ENCODE results near the gene SLC24A3.

Gene SLC24A3

GRCh38 chr20:19473216-19473921, 260.9 kb downstream of the SLC24A3 start:
- no peak for DNase-seq

DNA sequence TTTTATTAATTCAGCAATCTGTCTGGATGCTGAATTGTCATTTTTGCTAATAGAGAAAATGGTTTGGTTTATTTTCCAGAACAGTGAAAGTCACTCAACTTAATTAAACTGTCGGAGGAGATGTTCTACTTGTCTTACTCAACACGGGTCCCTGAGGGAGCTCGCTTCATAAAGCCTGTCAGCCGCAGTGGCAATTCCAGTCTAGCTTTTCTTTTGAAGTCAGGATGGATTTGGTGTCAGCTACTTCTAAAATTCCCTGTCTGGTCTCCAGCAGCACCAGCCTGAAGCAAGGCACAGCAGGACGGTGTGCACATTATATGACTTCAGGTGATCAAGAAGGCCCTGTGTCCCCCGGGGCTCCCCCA, 261.5 kb downstream of the SLC24A3 start:
- no peak for DNase-seq

- no peak for DNase-seq
These were observed 266.0 kb downstream of the SLC24A3 start for GRCh38 chr20:19478320-19478895.

GRCh38 chr20:19482726-19483125, 270.3 kb downstream of the SLC24A3 start:
- no peak for DNase-seq

DNA sequence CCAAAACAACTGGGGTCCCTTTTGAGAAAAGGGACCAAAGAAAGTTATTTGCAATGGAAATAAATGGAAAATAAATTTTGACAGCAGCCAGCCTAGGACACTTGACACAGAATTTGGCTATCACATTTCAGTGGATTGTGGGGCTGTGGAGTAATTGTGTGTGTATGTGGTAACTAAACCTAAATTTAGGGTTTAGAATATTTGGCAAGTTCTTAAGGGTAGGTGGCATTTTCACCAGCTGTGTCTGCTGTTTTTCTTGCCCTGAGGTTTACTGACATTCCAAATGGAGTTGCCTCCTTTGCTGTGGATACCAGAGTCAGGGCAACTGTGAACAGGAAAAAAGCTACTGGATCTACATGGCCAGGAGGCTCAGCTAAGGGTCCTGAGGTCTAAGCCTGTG, 270.9 kb downstream of the SLC24A3 start:
- no peak for DNase-seq

GRCh38 chr20:19486446-19486845, 274.0 kb downstream of the SLC24A3 start:
- no peak for DNase-seq

DNA sequence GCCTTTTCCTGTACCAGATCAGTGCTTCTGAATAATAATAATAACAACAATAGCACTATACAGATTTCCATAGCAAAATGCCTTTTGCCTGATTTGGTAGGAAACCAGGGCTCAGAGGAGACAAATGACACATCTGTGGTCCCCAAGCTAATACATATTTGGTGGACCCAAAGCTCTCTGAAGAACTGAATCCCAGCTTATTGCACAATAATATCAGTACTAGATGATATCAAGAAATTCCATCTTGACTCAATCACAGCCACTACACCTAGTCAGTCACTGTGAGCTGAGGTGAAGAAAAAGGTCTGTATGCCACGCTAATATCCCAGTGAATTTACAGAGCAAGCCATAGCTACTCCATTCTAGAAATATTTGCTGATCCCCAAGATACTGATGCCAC, 275.0 kb downstream of the SLC24A3 start:
- DNase-seq = no peak

- no peak for DNase-seq
These were observed 278.8 kb downstream of the SLC24A3 start for GRCh38 chr20:19491241-19491640.

DNA sequence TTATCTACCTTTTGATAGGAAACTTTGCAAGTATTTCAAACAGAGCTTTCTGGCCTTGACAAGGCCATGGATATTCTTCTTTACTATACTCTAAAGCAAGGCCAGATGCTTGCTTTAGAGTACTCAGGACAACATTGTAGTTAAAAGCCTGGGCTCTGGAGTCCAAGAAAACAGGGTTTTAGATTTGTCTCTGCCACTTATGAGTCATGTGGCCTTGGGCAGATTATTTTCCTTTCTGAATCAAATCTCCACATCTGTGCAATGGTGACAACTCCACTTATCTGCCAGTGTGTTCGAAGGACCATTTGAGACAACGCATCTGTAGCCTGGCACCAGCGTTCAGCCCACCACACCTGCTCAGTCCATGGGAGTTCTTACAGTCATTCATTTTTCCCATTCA, 279.7 kb downstream of the SLC24A3 start:
- DNase-seq = no peak

- no peak for DNase-seq
These were observed 280.4 kb downstream of the SLC24A3 start for GRCh38 chr20:19492687-19493336.

DNA sequence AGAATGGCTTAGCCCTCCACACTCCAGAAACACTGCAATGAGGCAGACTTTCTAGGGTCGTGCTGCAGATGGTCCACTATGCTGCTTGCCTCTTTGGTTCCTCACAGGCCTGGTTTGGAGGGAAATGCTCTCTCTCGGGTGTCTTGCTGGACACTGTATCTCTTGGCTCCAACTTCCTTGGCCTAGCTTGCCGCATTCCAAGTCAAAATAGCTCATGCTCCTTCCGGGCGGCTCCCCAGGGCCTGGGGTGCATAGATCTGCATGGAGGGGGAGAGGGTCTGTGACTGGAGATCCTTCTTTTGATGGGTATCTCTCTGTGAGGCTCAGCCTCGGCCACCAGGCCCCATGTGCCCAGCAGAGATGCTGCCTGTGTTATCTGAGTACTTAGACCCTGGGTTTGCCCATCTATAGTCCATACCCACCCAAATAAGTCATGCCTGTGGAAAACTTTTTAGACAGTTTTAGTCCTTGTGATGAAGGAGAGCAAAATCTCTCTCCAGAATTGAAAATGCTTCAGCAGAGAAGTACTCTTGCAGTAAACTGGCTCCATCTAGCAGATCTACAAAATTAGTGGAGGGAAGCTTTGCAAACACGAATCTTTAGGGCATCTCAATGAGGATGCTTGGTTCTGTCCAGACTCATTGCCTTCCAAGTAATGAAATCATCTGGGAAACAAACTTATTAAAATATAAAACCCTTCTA, 281.5 kb downstream of the SLC24A3 start:
- no peak for DNase-seq

GRCh38 chr20:19495905-19496703, 283.7 kb downstream of the SLC24A3 start:
- no peak for DNase-seq

DNA sequence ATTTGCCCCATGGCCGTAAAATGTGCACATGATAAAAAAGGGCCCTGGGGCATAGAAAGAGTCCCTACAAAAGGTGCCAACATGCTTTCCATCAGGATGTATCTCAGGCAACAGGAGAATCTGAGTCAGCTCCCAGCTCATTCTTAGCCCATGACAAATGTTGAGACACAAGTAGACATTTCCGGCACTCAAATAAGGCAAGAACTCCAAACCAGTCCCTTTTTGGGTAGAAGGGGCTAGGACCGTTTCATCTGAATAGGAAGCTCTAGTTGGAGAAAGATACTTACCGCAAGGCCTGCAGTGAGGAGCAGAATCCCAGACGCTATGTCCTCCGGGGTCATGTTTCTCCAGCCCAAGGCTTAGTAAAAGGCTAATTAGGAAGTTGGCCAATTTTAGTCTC, 284.6 kb downstream of the SLC24A3 start:
- no peak for DNase-seq

DNA sequence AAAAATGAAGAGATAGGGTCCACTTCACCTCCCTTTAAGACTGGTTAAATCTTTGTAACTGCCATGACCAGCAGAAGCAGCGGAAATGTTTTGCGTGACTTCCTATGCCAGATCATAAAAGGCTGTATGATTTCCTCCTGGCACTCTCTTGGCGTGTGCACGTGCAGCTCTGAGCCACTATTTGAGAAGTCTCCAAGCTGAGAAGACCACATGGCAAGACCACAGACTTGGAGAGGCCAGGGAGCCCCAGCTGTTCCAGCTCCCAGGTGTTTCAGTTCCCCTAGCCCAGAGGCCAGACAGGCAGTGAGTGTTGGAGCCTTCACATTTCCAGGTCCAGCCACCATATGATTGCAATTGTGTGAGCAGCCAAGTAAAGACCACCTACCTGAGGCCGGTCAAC, 286.3 kb downstream of the SLC24A3 start:
- DNase-seq = no peak

DNA sequence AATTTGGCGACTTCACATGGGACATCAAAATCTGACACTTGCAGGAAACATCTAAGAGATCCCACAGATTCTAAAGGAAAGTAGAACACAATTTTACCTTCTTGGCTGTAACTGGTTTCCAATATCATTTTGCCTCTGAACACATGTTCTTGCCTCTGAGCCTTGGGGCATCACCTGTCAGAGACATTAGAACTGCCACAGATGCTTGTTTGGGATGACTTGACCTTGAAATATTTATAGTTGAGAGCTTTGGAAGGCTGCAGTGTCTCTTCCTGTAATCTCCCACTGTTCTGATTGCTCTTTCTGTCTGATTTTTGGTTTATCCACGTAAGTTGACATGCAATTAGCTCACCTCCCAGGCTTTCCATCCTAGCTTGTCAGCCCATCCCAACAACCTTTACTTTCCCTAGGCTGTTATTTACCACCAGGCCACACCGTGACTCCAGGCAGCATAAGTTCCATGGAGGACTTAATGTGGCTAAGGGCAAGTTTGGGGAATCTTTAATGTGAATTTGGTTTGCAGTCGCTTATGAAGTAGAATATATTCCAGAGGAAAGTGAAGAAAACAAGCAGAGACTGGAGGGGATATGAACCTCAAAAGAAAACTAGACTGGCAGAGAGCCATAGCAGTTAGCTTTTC, 289.2 kb downstream of the SLC24A3 start:
- no peak for DNase-seq

DNA sequence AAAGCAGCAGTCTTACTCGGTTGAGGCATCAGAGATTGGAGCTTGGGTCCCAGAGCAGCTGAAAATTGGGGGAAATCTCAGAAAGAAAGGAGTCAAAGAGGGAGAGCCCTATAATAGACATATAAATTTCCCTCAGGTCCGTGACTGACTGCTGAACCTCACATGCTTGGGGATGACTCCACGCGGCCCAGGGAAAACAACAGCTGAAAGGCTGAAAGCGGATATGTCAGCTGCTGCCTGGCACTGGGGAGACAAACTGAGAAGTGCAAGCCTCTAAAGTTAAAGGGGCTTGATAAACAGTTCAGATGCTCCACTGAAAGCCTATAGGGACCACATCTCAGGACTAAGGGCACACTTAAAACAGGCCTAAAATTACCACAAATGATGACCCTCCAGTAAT, 289.7 kb downstream of the SLC24A3 start:
- DNase-seq = no peak

DNA sequence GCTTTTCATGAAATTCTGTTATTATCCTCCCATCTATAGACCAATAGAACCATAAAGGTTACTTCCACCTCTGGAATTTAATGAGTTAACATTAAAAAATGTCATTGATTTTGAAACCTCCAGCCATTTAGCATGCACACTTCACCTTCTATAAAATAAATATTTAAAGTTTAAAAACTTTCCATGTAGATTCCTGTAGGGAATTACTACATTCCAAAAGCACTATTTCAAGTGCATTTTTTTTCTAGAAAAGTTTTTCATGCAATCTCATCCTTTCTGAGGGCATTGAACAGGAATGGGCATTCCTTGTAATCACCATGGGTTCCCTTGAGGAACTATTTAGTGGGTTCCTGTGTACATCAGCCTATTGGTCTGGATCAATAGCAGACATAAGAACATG, 291.8 kb downstream of the SLC24A3 start:
- DNase-seq = no peak

- DNase-seq = no peak
These were observed 293.6 kb downstream of the SLC24A3 start for GRCh38 chr20:19506021-19506420.

GRCh38 chr20:19508449-19508848, 296.0 kb downstream of the SLC24A3 start:
- no peak for DNase-seq

- no peak for DNase-seq
These were observed 298.2 kb downstream of the SLC24A3 start for GRCh38 chr20:19510611-19511010.

DNA sequence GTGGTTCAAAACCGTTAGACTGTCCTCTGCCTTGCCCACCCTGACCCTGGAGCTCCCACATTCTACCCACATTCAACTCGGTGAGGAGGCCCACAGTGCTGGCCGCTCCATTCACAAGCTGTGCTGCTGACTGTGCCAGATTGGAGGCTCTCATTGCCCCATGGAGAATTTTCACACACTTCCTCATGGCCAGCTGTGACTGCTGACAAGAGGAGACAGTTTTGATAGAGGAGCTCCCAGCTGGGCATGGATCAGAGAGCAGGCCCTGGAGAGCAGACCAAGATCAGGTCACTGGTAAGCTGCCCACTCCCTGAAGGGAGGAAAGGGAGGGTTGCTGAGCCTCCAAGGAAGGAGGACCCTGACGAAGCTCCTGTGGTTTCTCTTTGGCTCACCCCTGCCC, 299.5 kb downstream of the SLC24A3 start:
- DNase-seq = no peak

- DNase-seq = no peak
These were observed 300.6 kb downstream of the SLC24A3 start for GRCh38 chr20:19512886-19513677.

Data from Kasumi-1 (cell line).